Endothelial cell of umbilical vein (primary cell): ENCODE measurements around the gene TCF20. TPM values are rescaled to one million over a fixed set of nuclear protein-coding genes. Genes with fewer than 3 reads are reported as not detected.

Source experiments
- BruUV-seq: library from RNA; stranded (reverse); fragments of 400-500 nt; replicated peaks from 2 replicates; lab custom pipeline; 2021; lab: Mats Ljungman, UMichigan
- CTCF ChIA-PET: fragments of 300-600, 350-600 bp; sonication (Branson Sonifier 250); formaldehyde crosslinking; loops from one replicate; lab custom pipeline; 2021; ENCODE audit warnings: antibody characterized with exemption, inconsistent platforms; lab: Charles Lee
- POLR2A ChIA-PET: fragments of 300-600, 350-600 bp; sonication (Branson Sonifier 250); formaldehyde crosslinking; loops from one replicate; lab custom pipeline; 2021; ENCODE audit warnings: antibody characterized with exemption, inconsistent platforms; lab: Charles Lee
- DNase-seq: peaks from one replicate; pipeline ENCODE4 v3.0.0-alpha.2; 2011; ENCODE audit warnings: low read depth, low spot score
- FAIRE-seq: peaks from 2 replicates; lab custom pipeline; 2011; peaks lifted over from hg19 to GRCh38; lab: Jason Lieb, UNC
- H2AFZ ChIP-seq: 2 replicates; pipeline ENCODE4 v1.6.0; 2012; ENCODE audit warnings: low read depth, low read length, control low read depth, inconsistent platforms
- H3K27ac ChIP-seq: 2 replicates; pipeline ENCODE4 v1.5.1; 2011; ENCODE audit warnings: low read depth, mild to moderate bottlenecking, control low read depth, low read length, moderate library complexity; ENCODE audit not compliant: insufficient read depth
- H3K27me3 ChIP-seq, 2 experiments: 2 replicates each; pipeline versions ENCODE4 v1.6.0 to v1.6.1; 2011; ENCODE audit warnings: low read length in 2 of 2, mixed read lengths in 1 of 2; ENCODE audit not compliant: control insufficient read depth in 2 of 2, insufficient read depth in 2 of 2
- H3K36me3 ChIP-seq, 2 experiments: 2 replicates in 1 of 2; 3 replicates in 1 of 2; pipeline ENCODE4 v1.5.1; 2011; ENCODE audit warnings: low read length in 2 of 2, mild to moderate bottlenecking in 1 of 2, moderate library complexity in 1 of 2; ENCODE audit not compliant: control insufficient read depth in 2 of 2, insufficient read depth in 2 of 2; ENCODE audit errors: extremely low read depth in 1 of 2
- H3K4me1 ChIP-seq: 3 replicates; pipeline ENCODE4 v1.5.1; 2011; ENCODE audit warnings: mild to moderate bottlenecking, low read length; ENCODE audit not compliant: control insufficient read depth, insufficient read depth; ENCODE audit errors: extremely low read depth
- H3K4me2 ChIP-seq: 2 replicates; pipeline ENCODE4 v1.6.1; 2011; ENCODE audit warnings: low read length, control low read depth, mixed read lengths; ENCODE audit not compliant: insufficient read depth
- H3K4me3 ChIP-seq, 3 experiments: fragments of 200-600 bp in 1 of 3; sonication (generic), shearing (Covaris generic) in 1 of 3; replicated peaks in 1 of 3; 2 replicates each; pipeline ENCODE4 v1.5.1; 2011 to 2016; ENCODE audit warnings: control low read depth in 3 of 3, low read length in 3 of 3, mild to moderate bottlenecking in 2 of 3, inconsistent platforms in 1 of 3, low read depth in 1 of 3, moderate library complexity in 1 of 3; ENCODE audit not compliant: insufficient read depth in 1 of 3
- H3K79me2 ChIP-seq: 2 replicates; pipeline ENCODE4 v1.6.0; 2012; ENCODE audit warnings: low read length, inconsistent platforms; ENCODE audit not compliant: control insufficient read depth, insufficient read depth
- H3K9ac ChIP-seq: replicated peaks from 2 replicates; pipeline ENCODE3; 2011; ENCODE audit warnings: low read length, control low read depth; ENCODE audit not compliant: insufficient read depth; ENCODE audit errors: extremely low read depth
- H3K9me1 ChIP-seq: replicated peaks from 3 replicates; pipeline ENCODE4 v1.6.0; 2011; ENCODE audit warnings: mild to moderate bottlenecking, low read length; ENCODE audit not compliant: control insufficient read depth, insufficient read depth; ENCODE audit errors: extremely low read depth
- H3K9me3 ChIP-seq: replicated peaks from 2 replicates; pipeline ENCODE4 v1.5.1; 2012; ENCODE audit warnings: low read length, inconsistent platforms; ENCODE audit not compliant: control insufficient read depth, insufficient read depth
- H4K20me1 ChIP-seq: replicated peaks from 2 replicates; pipeline ENCODE3; 2011; ENCODE audit warnings: mild to moderate bottlenecking, low read length; ENCODE audit not compliant: control insufficient read depth, insufficient read depth; ENCODE audit errors: extremely low read depth
- CTCF ChIP-seq, 2 donors: IDR thresholded peaks; 1 replicate in 1 of 2; 2 replicates in 1 of 2; pipeline ENCODE4 v1.5.1; 2011; ENCODE audit warnings: low read length in 2 of 2, mild to moderate bottlenecking in 2 of 2, moderate library complexity in 2 of 2, control low read depth in 1 of 2, inconsistent platforms in 1 of 2, low read depth in 1 of 2; ENCODE audit not compliant: insufficient read depth in 1 of 2; ENCODE audit errors: extremely low read depth in 1 of 2
- EZH2 ChIP-seq: IDR thresholded peaks from 2 replicates; pipeline ENCODE4 v1.6.1; 2012; ENCODE audit warnings: borderline replicate concordance, low read depth, mild to moderate bottlenecking, moderate library complexity, low read length, inconsistent platforms; ENCODE audit not compliant: severe bottlenecking
- FOS ChIP-seq: IDR thresholded peaks from 2 replicates; pipeline ENCODE4 v1.6.1; 2011; ENCODE audit warnings: mild to moderate bottlenecking, low read length, moderate library complexity, borderline replicate concordance; ENCODE audit not compliant: insufficient read depth
- GATA2 ChIP-seq: IDR thresholded peaks from 2 replicates; pipeline ENCODE4 v1.7.0; 2011; ENCODE audit warnings: low read depth, mild to moderate bottlenecking, moderate library complexity, mixed read lengths, low read length; ENCODE audit not compliant: insufficient read length, insufficient read depth
- JUN ChIP-seq: IDR thresholded peaks from 2 replicates; pipeline ENCODE4 v1.6.1; 2011; ENCODE audit warnings: borderline replicate concordance, low read depth; ENCODE audit not compliant: insufficient read length, insufficient read depth
- MAX ChIP-seq: IDR thresholded peaks from 2 replicates; pipeline ENCODE4 v1.6.1; 2011; ENCODE audit not compliant: insufficient read depth, insufficient read length
- MYC ChIP-seq: IDR thresholded peaks from one replicate; pipeline ENCODE4 v1.6.1; 2011; ENCODE audit warnings: mild to moderate bottlenecking, low read depth, low read length
- POLR2A ChIP-seq: IDR thresholded peaks from 2 replicates; pipeline ENCODE4 v1.6.1; 2012; ENCODE audit warnings: low read depth, mild to moderate bottlenecking, control low read depth, low read length
- POLR2AphosphoS5 ChIP-seq: IDR thresholded peaks from 2 replicates; pipeline ENCODE4 v1.6.1; 2012; ENCODE audit warnings: low read depth, mild to moderate bottlenecking, control low read depth, low read length, moderate library complexity; ENCODE audit not compliant: insufficient read depth
- dilution Hi-C: fragments of 300-500 bp; cut with MboI; formaldehyde crosslinking; loops from one replicate; pipeline ENCODE4 v1.15.0; 2019; ENCODE audit warnings: low sequenced_read_pairs; ENCODE audit not compliant: extremely low pct_ligation_motif_present
- intact Hi-C: fragments of 100-400 bp; cut with micrococcal nuclease; formaldehyde crosslinking; loops from one replicate; pipeline ENCODE4 v1.10.0; 2022
- polyA plus RNA-seq, 4 experiments: library from polyadenylated mRNA; depleted of rRNA in 3 of 4; stranded (reverse) in 3 of 4; unstranded in 1 of 4; fragments of >200 nt; gene quantifications; 2 replicates each; pipeline versions ENCODE4 v1.2.1 to v1.2.3, GENCODE V29; 2011 to 2012; ENCODE audit warnings: missing spikeins in 1 of 4
- total RNA-seq: library from RNA; stranded (reverse); gene quantifications from 2 replicates; pipeline ENCODE4 v1.2.3, GENCODE V29; 2021

The TCF20 gene
- total and polyA plus RNA-seq, 2 donors (not counting 3 experiments of a cell fraction or from before 2014, with no cell fraction given), result 11.2 to 36.7 TPM

- no peak for FAIRE-seq
- H3K79me2 ChIP-seq, result peaks cover 88% of the 10 kb centered on the region
- ChIA-PET POLR2A (no interaction called here), CTCF (interaction anchor here (0.9 kb wide), 1 partner anchor 11 kb away, joined by 3 read pairs; no protein-coding TSS in a partner anchor)
- no peak for DNase-seq
- H3K36me3 ChIP-seq, result no peaks in the 10 kb centered on the region
- dilution Hi-C loops, result no loop called here
- no peak overlapping the region for H3K9ac ChIP-seq
- TF ChIP-seq JUN (no peak), CTCF (IDR thresholded peaks at IDR 0.05; ENCODE audit: extremely low read depth in 1 of 2, insufficient read depth in 1 of 2, low read depth in 1 of 2, low read length in 2 of 2) (no peak), MYC (no peak), GATA2 (no peak), EZH2 (no peak), MAX (no peak), POLR2A (no peak), POLR2AphosphoS5 (no peak), FOS (no peak)
- H3K4me1 ChIP-seq, result peaks cover 7% of the 10 kb centered on the region
- H3K9me3 ChIP-seq, result no peaks in the 10 kb centered on the region
- no peak overlapping the region for H3K4me2 ChIP-seq
- no peak overlapping the region for H3K4me3 ChIP-seq
- H2AFZ ChIP-seq, result no peak overlapping the region
- no peaks in the 10 kb centered on the region for H3K27me3 ChIP-seq
- H3K27ac ChIP-seq, result no peak overlapping the region
- BruUV-seq, result no TSS peak
- peaks cover 29% of the 10 kb centered on the region for H4K20me1 ChIP-seq
- intact Hi-C loops, result no loop called here
- H3K9me1 ChIP-seq, result no peaks in the 10 kb centered on the region
Measured at GRCh38 chr22:42265321-42265720, 5.1 kb downstream of the TCF20 start.
